Thymus (tissue), 14 donors: ENCODE results near the gene S100A14. TPM values are rescaled to one million over a fixed set of nuclear protein-coding genes. Genes with fewer than 3 reads are reported as not detected.
A peak's percentile ranks its signal among the peaks of the same experiment; 100 is the strongest.

Experiments used
- DNase-seq, 9 donors: peaks; one replicate each; pipeline ENCODE4 v3.0.0-alpha.2; 2013; ENCODE audit warnings: low spot score in 9 of 9, low read depth in 6 of 9, missing footprints in 1 of 9
- H3K27ac ChIP-seq, 2 donors: one replicate each; pipeline ENCODE4 v1.5.1; 2013; ENCODE audit warnings: control low read depth in 1 of 2, low read depth in 1 of 2, low read length in 1 of 2, mild to moderate bottlenecking in 1 of 2, moderate library complexity in 1 of 2
- H3K27me3 ChIP-seq, 2 donors: one replicate each; pipeline ENCODE4 v1.5.1; 2013; ENCODE audit warnings: low read length in 1 of 2; ENCODE audit not compliant: control insufficient read depth in 2 of 2, insufficient read depth in 1 of 2
- H3K36me3 ChIP-seq, 2 donors: one replicate each; pipeline ENCODE4 v1.5.1; 2013; ENCODE audit warnings: low read length in 1 of 2, mild to moderate bottlenecking in 1 of 2, moderate library complexity in 1 of 2; ENCODE audit not compliant: control insufficient read depth in 2 of 2, insufficient read depth in 2 of 2
- H3K4me1 ChIP-seq, 2 donors: one replicate each; pipeline ENCODE4 v1.5.1; 2013; ENCODE audit warnings: low read length in 2 of 2; ENCODE audit not compliant: control insufficient read depth in 2 of 2, insufficient read depth in 2 of 2
- H3K4me3 ChIP-seq, 2 donors: one replicate each; pipeline ENCODE4 v1.5.1; 2013; ENCODE audit warnings: low read length in 2 of 2, control low read depth in 1 of 2, mild to moderate bottlenecking in 1 of 2
- H3K9me3 ChIP-seq, 2 donors: one replicate each; pipeline ENCODE4 v1.5.1; 2013; ENCODE audit warnings: low read length in 1 of 2, mild to moderate bottlenecking in 1 of 2; ENCODE audit not compliant: control insufficient read depth in 2 of 2, insufficient read depth in 1 of 2
- WGBS: extraction: QIAGEN DNeasy Blood & Tissue Kit; methylation state at CpG from one replicate; pipeline ENCODE4 v1.1.7; 2013; 5-methylcytosine and 5-hydroxymethylcytosine counted together
- long read RNA-seq, 10 donors: transcript quantifications; one replicate each; lab custom pipeline, GENCODE V29; 2026
- polyA plus RNA-seq: library from polyadenylated mRNA; stranded (reverse); fragments of 200-250 nt; gene quantifications from one replicate; pipeline ENCODE4 v1.2.3, GENCODE V29; 2013
- total RNA-seq: library from RNA; stranded (reverse); fragments of 120-200 nt; gene quantifications from one replicate; pipeline ENCODE4 v1.2.4, GENCODE V29; 2013
- donor health status: healthy.

The S100A14 gene
- 137 TPM for total RNA-seq
- 302 TPM for polyA plus RNA-seq
- long read RNA-seq, donor 1, transcript S100A14-201 (4 exons, 1,058 nt), result major isoform, 7 of 8 reads
- long read RNA-seq, donor 1, partial matches to known transcripts, result 0 of 8 reads
- long read RNA-seq, donor 1, other reads (novel, unspliced or antisense), result 0 of 8 reads
- long read RNA-seq, donor 2, transcript S100A14-201 (4 exons, 1,058 nt), result major isoform, 105 of 133 reads
- long read RNA-seq, donor 2, transcript S100A14-206 (3 exons, 1,025 nt), result minor isoform, 21 of 133 reads
- long read RNA-seq, donor 2, partial matches to known transcripts, result 5 of 133 reads
- long read RNA-seq, donor 2, other reads (novel, unspliced or antisense), result 0 of 133 reads
- long read RNA-seq, donor 3, transcript S100A14-201 (4 exons, 1,058 nt), result major isoform, 109 of 141 reads
- long read RNA-seq, donor 3, transcript S100A14-206 (3 exons, 1,025 nt), result minor isoform, 23 of 141 reads
- long read RNA-seq, donor 3, partial matches to known transcripts, result 7 of 141 reads
- long read RNA-seq, donor 3, other reads (novel, unspliced or antisense), result 0 of 141 reads
- long read RNA-seq, donor 4, transcript S100A14-206 (3 exons, 1,025 nt), result minor isoform, 15 of 84 reads
- long read RNA-seq, donor 4, transcript S100A14-201 (4 exons, 1,058 nt), result major isoform, 64 of 84 reads
- long read RNA-seq, donor 4, partial matches to known transcripts, result 5 of 84 reads
- long read RNA-seq, donor 4, other reads (novel, unspliced or antisense), result 0 of 84 reads
- long read RNA-seq, donor 5, transcript S100A14-201 (4 exons, 1,058 nt), result major isoform, 117 of 159 reads
- long read RNA-seq, donor 5, transcript S100A14-206 (3 exons, 1,025 nt), result minor isoform, 36 of 159 reads
- long read RNA-seq, donor 5, partial matches to known transcripts, result 6 of 159 reads
- long read RNA-seq, donor 5, other reads (novel, unspliced or antisense), result 0 of 159 reads
- long read RNA-seq, donor 6, transcript S100A14-201 (4 exons, 1,058 nt), result major isoform, 58 of 67 reads
- long read RNA-seq, donor 6, transcript S100A14-206 (3 exons, 1,025 nt), result minor isoform, 8 of 67 reads
- long read RNA-seq, donor 6, partial matches to known transcripts, result 0 of 67 reads
- long read RNA-seq, donor 6, other reads (novel, unspliced or antisense), result 0 of 67 reads
- long read RNA-seq, donor 7, transcript S100A14-206 (3 exons, 1,025 nt), result minor isoform, 10 of 81 reads
- long read RNA-seq, donor 7, transcript S100A14-201 (4 exons, 1,058 nt), result major isoform, 70 of 81 reads
- long read RNA-seq, donor 7, partial matches to known transcripts, result 0 of 81 reads
- long read RNA-seq, donor 7, other reads (novel, unspliced or antisense), result 0 of 81 reads
- long read RNA-seq, donor 8, transcript S100A14-206 (3 exons, 1,025 nt), result minor isoform, 6 of 48 reads
- long read RNA-seq, donor 8, transcript S100A14-201 (4 exons, 1,058 nt), result major isoform, 42 of 48 reads
- long read RNA-seq, donor 8, partial matches to known transcripts, result 0 of 48 reads
- long read RNA-seq, donor 8, other reads (novel, unspliced or antisense), result 0 of 48 reads
- long read RNA-seq, donor 9, transcript S100A14-201 (4 exons, 1,058 nt), result major isoform, 58 of 69 reads
- long read RNA-seq, donor 9, transcript S100A14-206 (3 exons, 1,025 nt), result minor isoform, 7 of 69 reads
- long read RNA-seq, donor 9, partial matches to known transcripts, result 0 of 69 reads
- long read RNA-seq, donor 9, other reads (novel, unspliced or antisense), result 0 of 69 reads
- long read RNA-seq, donor 10, transcript S100A14-201 (4 exons, 1,058 nt), result major isoform, 69 of 92 reads
- long read RNA-seq, donor 10, transcript S100A14-206 (3 exons, 1,025 nt), result minor isoform, 14 of 92 reads
- long read RNA-seq, donor 10, partial matches to known transcripts, result 7 of 92 reads
- long read RNA-seq, donor 10, other reads (novel, unspliced or antisense), result 0 of 92 reads

DNA sequence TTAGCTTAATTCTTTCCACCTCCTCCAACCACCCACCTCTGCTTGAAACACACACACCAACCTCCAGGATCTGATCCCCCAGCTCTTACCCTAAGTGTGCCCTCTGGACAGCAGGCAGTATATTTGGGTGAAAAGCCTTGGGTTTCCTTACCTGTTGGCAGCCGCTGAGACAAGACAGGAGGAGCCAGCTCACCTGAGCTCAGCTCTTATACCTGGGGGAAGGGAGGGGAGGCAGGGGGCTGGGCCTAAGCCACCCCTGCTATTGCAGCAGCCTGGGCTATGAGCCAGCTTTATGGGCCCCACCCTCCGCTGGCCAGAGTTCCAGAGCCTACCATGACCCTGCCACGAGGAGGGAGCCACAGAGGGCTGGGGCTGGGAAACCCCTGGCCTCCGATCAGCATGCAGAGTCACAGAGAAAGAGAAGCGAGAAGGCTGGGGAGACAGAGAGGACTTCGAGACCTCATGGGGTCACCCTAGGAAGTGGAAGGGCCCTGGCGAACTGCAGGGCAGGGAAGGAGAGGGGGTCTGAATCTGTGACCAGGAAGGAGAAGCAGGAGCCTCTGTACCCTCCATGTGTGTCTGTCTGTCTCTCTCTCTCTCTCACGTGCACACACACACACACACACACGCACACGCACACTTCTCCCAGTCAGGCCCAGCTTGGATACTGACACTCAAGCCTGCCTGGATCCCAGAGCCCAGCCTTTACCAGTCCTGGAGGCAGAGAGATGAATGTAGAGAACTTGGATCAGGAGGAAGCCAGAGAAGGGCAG lies at the start of gene S100A14:
TSS of gene S100A14 (minus strand) at position 182 of the 773 bp plus-strand sequence. CDS start 467 bp downstream, outside the sequence.
- Histone ChIP-seq H3K27ac (peak within 1 kb of the TSS in 1 of 2 donors; percentile 64), H3K36me3 (no peaks in the 10 kb centered on the region), H3K27me3 (no peaks in the 10 kb centered on the region), H3K4me1 (peaks cover 0 to 20% of the 10 kb centered on the region in 2 donors), H3K4me3 (peak within 1 kb of the TSS in 1 of 2 donors; percentile 19), H3K9me3 (no peaks in the 10 kb centered on the region)
- WGBS, result 86% methylated on average over 10 of the region's 10 CpGs
- DNase-seq, result peak in 1 of 9 donors; percentile 27

DNA sequence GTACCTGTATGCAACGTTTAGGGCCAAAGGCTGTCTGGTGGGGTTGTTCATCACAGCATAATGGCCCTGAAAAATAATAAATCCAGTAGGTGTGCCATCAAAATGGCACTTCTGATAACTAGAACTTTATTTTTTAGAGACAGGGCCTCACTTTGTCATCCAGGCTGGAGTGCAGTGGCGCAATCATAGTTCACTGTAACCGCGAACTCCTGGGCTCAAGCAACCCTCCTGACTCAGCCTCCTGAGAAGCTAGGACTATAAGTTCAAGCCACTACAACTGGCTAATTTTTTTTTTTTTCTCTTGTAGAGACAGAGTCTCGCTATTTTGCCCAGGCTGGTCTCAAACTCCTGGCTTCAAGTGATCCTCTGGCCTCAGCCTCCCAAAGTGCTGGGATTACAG lies 47.1 kb upstream of the S100A14 start:
- H3K4me3 ChIP-seq, result no peak overlapping the region
- no peak overlapping the region for H3K27ac ChIP-seq
- 97% methylated on average over 5 of the region's 5 CpGs for WGBS
- peaks cover 60 to 74% of the 10 kb centered on the region in 2 donors for H3K36me3 ChIP-seq
- no peak for DNase-seq
- H3K27me3 ChIP-seq, result no peaks in the 10 kb centered on the region
- H3K9me3 ChIP-seq, result no peaks in the 10 kb centered on the region
- peaks cover 8 to 11% of the 10 kb centered on the region in 2 donors for H3K4me1 ChIP-seq

GRCh38 chr1:153662269-153662668 lies 46.1 kb upstream of the S100A14 start:
- Histone ChIP-seq H3K4me3 (no peak overlapping the region), H3K9me3 (no peaks in the 10 kb centered on the region), H3K27me3 (no peaks in the 10 kb centered on the region), H3K4me1 (peaks cover 8 to 13% of the 10 kb centered on the region in 2 donors), H3K36me3 (peaks cover 54 to 65% of the 10 kb centered on the region in 2 donors), H3K27ac (no peak overlapping the region)
- WGBS, result 95% methylated on average over 2 of the region's 2 CpGs
- DNase-seq, result no peak

DNA sequence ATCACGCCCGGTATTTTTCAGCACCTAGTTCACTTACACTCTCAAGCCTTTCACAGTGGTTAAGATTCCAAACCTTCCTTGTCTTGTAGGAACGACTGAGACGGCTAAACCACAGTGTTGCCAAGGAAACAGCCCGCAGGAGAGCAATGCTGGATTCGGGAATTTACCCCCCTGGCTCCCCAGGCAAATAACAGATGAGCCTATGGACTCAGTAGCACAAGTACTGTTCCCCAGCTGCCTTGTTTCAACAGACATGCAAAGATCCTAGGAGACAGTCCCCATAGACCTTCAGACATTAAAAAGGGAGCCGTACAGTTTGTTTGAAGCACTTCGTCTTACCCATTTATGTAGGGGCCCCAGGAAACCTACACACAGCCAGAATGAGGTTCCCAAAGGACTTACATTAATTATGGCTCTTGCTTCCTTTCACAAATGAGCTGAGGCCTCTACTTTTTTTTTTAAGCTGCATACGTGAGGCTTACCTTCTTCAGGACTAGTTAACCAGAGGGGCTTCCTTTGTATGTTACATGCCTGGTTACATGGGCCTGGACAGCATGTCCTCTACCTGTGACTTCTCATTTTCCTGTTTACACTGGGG lies 45.1 kb upstream of the S100A14 start:
- no peak overlapping the region for H3K27ac ChIP-seq

DNA sequence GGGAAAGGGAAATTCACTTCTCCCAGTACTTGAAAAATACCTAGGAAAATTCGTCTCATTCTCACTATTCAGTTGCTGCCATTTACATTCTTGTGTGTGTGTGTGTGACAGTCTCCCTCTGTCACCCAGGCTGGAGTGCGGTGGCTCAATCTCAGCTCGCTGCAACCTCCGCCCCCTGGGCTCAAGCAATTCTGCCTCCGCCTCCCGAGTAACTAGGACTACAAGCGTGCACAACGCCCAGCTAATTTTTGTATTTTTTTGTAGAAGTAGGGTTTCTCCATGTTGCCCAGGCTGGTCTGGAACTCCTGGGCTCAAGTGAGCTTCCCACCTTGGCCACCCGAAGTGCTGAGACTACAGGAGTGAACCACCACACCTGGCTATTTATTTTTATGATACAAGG lies 43.5 kb upstream of the S100A14 start:
- H3K27me3 ChIP-seq, result no peaks in the 10 kb centered on the region
- no peaks in the 10 kb centered on the region for H3K9me3 ChIP-seq
- H3K27ac ChIP-seq, result no peak overlapping the region
- whole genome bisulfite sequencing, result 95% methylated on average over 9 of the region's 9 CpGs
- no peak overlapping the region for H3K4me3 ChIP-seq
- H3K4me1 ChIP-seq, result peaks cover 8 to 13% of the 10 kb centered on the region in 2 donors
- H3K36me3 ChIP-seq, result peaks cover 35 to 39% of the 10 kb centered on the region in 2 donors
- DNase-seq, result no peak

More for the DNA sequence above, 45.1 kb upstream of the S100A14 start:
- Histone ChIP-seq H3K9me3 (no peaks in the 10 kb centered on the region), H3K4me1 (peaks cover 8 to 13% of the 10 kb centered on the region in 2 donors), H3K27me3 (no peaks in the 10 kb centered on the region), H3K36me3 (peaks cover 43 to 54% of the 10 kb centered on the region in 2 donors), H3K4me3 (no peak overlapping the region)
- 84% methylated on average over 9 of the region's 9 CpGs for WGBS
- DNase-seq, result no peak

DNA sequence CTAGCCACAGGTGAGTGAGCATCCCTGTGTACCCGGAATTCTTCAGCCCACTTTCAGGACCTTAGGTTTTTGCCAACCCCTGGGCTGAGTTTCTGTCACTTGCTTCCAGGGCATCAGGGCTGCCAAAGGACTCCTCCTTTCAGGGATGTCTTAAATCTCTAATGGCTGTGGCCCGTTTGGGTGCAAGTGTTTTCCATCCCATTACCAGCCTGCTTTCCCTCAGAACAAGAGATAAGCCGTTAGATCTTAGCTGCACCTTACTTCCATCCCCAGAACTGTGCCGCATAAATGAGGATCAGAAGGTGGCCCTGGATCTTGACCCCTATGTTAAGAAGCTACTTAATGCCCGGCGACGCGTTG lies 43.0 kb upstream of the S100A14 start:
- Histone ChIP-seq H3K4me3 (peak overlapping the region; percentile 67 to 80), H3K27ac (peak overlapping the region; percentile 93 to 96), H3K36me3 (peaks cover 30 to 34% of the 10 kb centered on the region in 2 donors), H3K4me1 (peaks cover 8 to 13% of the 10 kb centered on the region in 2 donors), H3K9me3 (no peaks in the 10 kb centered on the region), H3K27me3 (no peaks in the 10 kb centered on the region)
- no peak for DNase-seq
- WGBS, result 61% methylated on average over 8 of the region's 8 CpGs

- WGBS, result 3% methylated on average over 53 of the region's 53 CpGs
- Histone ChIP-seq H3K9me3 (no peaks in the 10 kb centered on the region), H3K4me1 (peaks cover 8 to 13% of the 10 kb centered on the region in 2 donors), H3K27me3 (no peaks in the 10 kb centered on the region), H3K27ac (peak within 1 kb of the TSS; percentile 93 to 96), H3K4me3 (peak within 1 kb of the TSS; percentile 67 to 80), H3K36me3 (peaks cover 28 to 30% of the 10 kb centered on the region in 2 donors)
- DNase-seq, result peak; percentile 72 to 95 (median 84)
These were observed 42.5 kb upstream of the S100A14 start, which contains the start of gene SNAPIN for GRCh38 chr1:153658400-153659174. SNAPIN (plus strand) TSS chr1:153658703; CDS start chr1:153658744, 41 bp downstream.
